CD4-positive, alpha-beta T cell treated with Interleukin-21 for 1 hour (primary cell): ENCODE measurements around the gene KDM4C.

Source experiments
- DNase-seq: peaks from one replicate; pipeline ENCODE4 v3.0.0-alpha.2; 2020

KDM4C gene

GRCh38 chr9:7056254-7056653 is 298.5 kb downstream of the KDM4C start:
- DNase-seq = no peak

GRCh38 chr9:7058473-7058872 is 300.7 kb downstream of the KDM4C start:
- DNase-seq = no peak

GRCh38 chr9:7067169-7067568 is 309.4 kb downstream of the KDM4C start:
- no peak for DNase-seq

- DNase-seq = no peak
Measured at GRCh38 chr9:7071916-7072315, 314.1 kb downstream of the KDM4C start.

- DNase-seq = no peak
Measured at GRCh38 chr9:7073706-7074105, 315.9 kb downstream of the KDM4C start.

- DNase-seq = no peak
Measured at GRCh38 chr9:7075154-7075553, 317.4 kb downstream of the KDM4C start.

- DNase-seq = no peak
Measured at GRCh38 chr9:7079051-7079450, 321.3 kb downstream of the KDM4C start.

- no peak for DNase-seq
Measured at GRCh38 chr9:7081065-7081600, 323.4 kb downstream of the KDM4C start.

- no peak for DNase-seq
Measured at GRCh38 chr9:7083192-7083591, 325.4 kb downstream of the KDM4C start.

GRCh38 chr9:7085357-7085756 is 327.6 kb downstream of the KDM4C start:
- no peak for DNase-seq

- no peak for DNase-seq
Measured at GRCh38 chr9:7086389-7086788, 328.6 kb downstream of the KDM4C start.

- DNase-seq = no peak
Measured at GRCh38 chr9:7088611-7089010, 330.8 kb downstream of the KDM4C start.

- no peak for DNase-seq
Measured at GRCh38 chr9:7089406-7090193, 331.8 kb downstream of the KDM4C start.

GRCh38 chr9:7093040-7093439 is 335.3 kb downstream of the KDM4C start:
- DNase-seq = no peak

- no peak for DNase-seq
Measured at GRCh38 chr9:7094052-7094451, 336.3 kb downstream of the KDM4C start.

- DNase-seq = no peak
Measured at GRCh38 chr9:7094576-7094975, 336.8 kb downstream of the KDM4C start.

- DNase-seq = no peak
Measured at GRCh38 chr9:7095058-7095457, 337.3 kb downstream of the KDM4C start.

GRCh38 chr9:7097040-7097715 is 339.4 kb downstream of the KDM4C start:
- DNase-seq = no peak

- no peak for DNase-seq
Measured at GRCh38 chr9:7097785-7098752, 340.3 kb downstream of the KDM4C start.

- no peak for DNase-seq
Measured at GRCh38 chr9:7103367-7103766, 345.6 kb downstream of the KDM4C start.

- no peak for DNase-seq
Measured at GRCh38 chr9:7103771-7104170, 346.0 kb downstream of the KDM4C start.

- no peak for DNase-seq
Measured at GRCh38 chr9:7104625-7105024, 346.9 kb downstream of the KDM4C start.

GRCh38 chr9:7105095-7105494 is 347.3 kb downstream of the KDM4C start:
- DNase-seq = no peak
